Right forelimb (tissue), 1 donor: ENCODE results near the gene SLC1A6.
"Not testable (repeated sequence)": the region's sequence is repeated elsewhere in the genome, so short reads cannot be mapped to it uniquely, and the experiment has no call there.

Source experiments
- DNase-seq: peaks from one replicate; pipeline ENCODE4 v3.0.0-alpha.2; 2018

SLC1A6 gene

DNA sequence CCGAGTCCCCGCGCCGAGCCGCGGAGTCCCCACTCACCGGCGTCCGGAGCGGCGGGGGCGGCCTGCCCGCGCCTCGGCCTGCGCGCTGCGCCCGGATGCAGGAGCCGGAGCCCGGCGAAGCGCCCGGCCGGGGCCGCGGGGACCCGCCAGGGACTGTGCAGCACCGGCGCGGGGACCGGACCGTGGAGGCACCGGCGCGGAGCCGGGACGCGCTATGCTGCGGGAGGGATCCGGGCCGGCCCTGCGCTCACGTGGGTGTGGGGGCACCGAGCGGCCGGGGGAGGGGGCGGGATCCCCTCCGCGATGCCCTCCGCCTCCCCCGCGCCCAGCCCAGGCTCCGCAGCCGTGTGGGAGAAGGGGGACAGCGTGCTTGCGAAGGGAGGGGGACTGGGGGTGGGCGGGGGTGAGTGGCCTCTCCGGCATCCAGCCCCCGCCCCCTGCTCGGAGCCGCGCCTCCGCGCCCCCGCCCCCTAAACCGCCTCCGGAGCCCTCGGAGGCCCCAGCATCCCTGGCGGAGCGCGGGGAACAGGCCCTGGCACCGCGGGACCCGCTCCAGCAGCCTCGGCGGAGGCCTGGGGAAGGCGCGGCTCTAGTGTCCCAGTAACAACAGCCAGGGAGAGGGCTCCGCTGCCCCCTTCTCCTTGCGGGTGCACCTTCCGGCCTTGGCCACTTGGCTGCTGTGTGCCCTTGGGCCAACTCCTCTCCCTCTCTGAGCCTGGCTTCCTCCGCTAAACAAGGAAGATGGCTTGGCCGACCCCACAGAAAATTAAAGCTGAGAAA is at the start of gene SLC1A6:
Gene SLC1A6, minus strand, starts transcription at position 389 of the 780 bp plus-strand sequence. CDS start 6,954 bp downstream, outside the sequence.
- DNase-seq: peak; percentile 50

DNA sequence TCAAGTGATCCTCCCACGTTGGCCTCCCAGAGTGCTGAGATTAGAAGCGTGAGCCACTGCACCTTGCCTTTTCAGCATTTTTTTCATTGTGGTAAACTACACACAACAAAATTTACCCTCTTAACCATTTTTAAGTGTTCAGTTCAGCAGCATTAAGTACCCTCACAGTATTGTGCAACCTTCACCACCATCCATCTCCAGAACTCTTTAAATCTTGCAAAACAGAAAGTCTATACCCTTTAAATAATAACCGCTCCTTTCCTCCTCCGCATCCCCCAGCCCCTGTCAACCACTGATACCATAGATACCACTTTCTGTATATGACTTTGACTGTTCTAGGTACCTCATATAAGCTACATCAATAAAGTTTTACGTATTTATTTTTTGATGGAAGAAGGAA is 48.8 kb upstream of the SLC1A6 start:
- DNase-seq: no peak

DNA sequence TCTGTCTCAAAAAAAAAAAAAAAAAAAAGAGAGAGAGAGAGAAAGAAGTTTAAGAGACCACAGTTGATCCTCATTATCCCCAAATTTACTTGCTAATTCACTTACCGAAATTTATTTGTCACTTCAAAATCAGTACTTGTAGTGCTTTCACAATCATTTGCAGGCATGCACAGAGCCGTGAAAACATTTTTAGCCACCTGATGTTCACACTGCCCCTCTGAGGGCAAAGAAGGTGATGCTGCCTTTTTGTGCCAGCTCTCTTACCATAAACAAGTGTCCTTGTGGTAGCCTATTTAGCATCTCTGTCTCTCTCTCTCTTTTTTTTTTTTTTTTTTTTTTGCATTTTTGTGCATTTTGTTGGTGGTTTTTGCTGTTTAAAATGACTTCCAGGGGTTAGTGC is 45.6 kb upstream of the SLC1A6 start:
- DNase-seq: no peak

DNA sequence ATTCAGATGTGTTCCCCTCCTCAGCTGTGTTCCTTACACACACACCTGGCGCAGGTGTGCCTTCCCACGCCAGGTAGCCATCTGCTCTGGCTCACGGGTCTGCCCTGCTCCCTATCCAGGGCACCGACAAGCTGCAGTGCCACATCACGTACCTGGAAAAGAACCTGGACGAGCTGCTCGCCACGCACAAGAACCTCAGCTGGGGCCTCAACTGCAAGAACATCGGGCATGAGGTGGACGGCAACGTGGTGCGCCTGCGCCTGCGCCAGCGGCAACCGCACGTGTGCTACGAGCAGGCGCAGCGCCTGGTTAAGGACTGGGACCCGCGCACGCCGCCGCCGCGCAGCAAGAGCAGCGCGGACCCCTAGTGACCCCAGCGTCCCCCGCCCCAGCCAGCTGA is 43.1 kb upstream of the SLC1A6 start:
- no peak for DNase-seq

DNA sequence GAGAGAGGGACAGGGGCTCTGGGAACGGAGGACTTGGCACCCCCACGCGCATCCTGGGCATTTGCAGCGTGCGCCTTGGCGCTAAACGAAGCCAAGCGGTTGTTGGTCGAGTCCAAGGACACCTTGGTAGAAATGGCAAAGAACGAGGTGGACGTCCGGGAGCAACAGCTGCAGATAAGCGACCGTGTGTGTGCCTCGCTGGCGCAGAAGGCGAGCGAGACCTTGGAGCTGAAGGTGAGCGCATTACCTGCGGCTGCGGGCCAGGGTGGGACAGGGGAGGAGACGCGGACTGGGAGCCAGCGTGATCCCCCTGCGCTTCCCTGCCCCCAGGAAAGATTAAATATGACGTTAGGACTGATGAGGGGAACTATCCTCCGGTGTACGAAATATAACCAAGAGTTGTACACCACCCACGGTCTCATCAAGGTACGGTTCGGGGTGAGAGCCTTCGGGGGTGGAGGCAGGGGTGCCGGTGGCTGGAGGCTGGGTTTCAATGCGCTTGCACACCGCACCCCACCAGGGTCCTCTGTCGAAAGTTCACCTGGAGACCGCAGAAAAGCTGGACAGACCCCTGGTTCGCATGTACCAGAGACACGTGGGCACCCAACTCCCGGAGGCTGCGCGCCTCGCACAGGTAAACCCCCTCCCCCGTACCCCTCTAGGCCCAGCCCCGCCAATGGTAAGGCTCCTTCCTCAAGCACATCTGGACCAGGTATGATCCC is 41.8 kb upstream of the SLC1A6 start:
- DNase-seq: no peak

DNA sequence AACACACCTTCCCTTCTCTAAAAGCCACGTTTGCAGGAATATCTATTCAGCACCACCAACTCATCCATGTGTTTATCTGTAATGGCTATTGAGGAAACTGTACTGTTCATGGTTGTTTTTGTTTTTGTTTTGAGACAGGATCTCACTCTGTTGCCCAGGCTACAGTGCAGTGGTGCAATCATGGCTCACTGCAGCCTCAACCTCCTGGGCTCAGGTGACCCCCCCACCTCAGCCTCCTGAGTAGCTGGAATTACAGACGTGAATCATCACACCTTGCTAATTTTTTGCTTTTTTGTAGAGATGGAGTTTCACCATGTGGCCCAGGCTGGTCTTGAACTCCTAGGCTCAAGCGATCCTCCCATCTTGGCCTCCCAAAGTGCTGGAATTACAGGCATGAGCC is 39.2 kb upstream of the SLC1A6 start:
- not testable (repeated sequence) for DNase-seq

DNA sequence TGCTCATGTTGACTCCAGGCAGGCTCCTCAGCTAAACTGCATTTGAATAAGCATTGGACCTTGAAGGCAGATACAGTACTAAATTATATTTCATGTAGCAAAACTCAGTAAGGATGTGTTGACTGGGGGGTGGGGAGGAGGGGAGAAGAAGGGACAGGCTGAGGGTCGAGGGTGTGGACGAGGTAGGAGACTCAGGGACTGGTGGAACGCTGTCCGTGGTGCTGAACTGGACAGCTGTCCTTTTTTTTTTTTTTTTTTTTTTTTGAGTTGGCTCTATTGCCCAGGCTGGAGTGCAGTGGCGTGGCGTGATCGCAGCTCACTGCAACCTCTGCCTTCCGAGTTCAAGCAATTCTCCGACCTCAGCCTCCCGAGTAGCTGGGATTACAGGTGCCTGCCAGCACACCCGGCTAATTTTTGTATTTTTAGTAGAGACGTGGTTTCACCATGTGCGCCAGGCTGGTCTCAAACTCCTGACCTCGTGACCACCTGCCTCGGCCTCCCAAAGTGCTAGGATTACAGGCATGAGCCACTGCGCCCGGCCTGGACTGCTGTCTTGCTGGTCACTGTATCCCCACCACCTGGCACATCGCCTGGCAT is 36.4 kb upstream of the SLC1A6 start:
- DNase-seq: peak; percentile 47

DNA sequence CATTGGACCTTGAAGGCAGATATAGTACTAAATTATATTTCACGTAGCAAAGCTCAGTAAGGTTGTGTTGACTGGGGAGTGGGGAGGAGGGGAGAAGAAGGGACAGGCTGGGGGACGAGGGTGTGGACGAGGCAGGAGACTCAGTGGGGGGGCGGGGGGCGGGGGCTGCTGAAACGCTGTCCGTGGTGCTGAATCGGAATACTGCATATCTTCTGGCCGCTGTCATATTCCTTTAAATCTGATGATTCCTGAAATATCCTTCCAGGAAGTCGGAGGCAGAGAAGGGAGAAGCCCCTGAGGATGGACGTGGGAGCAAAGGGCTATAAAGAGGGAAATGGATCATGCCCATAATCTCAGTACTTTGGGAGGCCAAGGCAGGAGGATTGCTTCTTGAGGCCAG is 34.9 kb upstream of the SLC1A6 start:
- no peak for DNase-seq

DNA sequence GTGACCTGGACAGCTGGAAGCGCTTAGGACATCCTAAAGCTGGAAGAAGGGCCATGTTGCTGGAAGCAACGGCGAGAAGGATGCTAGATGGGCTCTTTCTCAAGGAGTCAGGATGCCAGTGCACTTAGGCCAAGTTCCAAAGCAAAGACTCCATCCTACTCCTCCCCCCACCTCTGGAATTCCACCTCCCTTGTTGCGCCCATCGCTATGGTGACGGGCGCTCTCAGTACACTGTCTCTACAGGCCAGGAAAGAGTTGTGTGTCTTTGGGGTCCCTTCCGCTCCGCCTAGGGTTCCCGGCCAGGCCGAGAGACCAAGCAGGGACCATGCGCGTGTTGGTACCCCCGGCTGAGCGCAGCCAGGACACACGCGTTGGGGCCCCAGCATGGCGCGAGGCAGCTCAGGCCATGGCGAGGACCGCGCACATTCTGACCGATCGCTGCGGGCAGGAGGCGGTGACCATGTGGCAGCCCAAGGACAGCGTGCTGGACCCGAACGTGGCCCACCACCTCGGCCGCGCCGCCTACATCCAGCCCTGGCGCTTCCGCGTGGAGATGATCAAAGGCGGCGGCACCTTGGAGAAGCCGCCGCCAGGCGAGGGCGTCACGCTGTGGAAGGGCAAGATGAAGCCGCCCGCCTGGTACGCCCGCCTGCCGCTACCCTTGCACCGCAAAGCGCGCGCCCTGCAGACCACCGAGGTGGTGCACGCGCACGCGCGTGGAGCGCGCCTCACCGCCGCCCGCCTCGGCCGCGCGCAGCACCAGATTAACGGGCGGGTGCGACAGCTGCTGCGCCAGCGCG is 31.0 kb upstream of the SLC1A6 start:
- DNase-seq: no peak

DNA sequence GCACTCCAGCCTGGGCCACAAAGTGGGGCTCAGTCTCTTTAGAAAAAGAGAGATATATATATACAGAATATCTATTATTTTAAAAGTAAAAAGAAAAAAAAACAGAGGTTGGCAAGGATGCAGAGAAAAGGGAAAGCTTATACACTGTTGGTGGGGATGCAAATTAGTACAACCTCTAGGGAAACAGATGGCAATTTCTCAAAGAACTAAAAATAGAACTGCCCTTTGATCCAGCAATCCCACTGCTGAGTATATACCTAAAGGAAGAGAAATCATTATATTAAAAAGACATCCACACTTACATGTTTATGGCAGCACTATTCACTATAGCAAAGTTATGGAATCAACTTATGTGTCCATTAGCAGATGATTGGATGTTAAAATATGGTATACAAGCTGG is 28.6 kb upstream of the SLC1A6 start:
- no peak for DNase-seq

DNA sequence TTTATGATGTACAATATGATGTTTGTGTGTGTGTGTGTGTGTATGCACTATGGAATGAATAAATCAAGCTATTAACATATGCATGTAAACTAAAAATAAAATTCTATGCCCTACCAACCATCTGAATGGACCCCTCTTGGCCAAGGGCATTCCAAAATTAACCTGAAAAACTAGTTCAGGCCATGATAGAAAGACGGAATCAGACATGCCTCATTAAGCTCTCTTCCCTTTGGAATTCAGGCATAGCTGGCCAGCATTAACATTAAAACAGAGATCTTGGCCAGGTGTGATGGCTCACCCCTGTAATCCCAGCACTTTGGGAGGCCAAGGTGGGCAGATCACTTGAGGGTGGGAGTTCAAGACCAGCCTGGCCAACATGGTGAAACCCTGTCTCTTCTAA is 18.3 kb upstream of the SLC1A6 start:
- DNase-seq: no peak

DNA sequence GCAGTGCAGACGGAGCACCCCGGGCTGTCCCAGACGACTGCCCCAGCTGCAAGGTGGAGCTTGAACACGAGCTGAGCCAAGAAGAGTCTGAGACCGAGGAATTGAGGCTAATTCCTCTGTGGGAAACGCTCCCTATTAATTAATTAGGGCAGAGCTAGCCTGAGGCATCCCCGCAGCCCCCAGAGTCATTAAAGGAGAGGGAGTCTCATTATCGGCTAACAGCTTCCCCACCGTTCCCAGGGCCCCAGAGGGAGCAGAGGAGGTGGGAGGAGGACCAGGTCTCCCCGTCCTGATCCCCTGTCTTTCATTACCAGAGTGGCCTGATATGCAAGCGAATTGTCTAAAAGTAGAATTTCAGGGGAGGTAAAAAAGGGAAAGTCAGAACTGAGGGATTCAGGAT is 13.1 kb upstream of the SLC1A6 start:
- DNase-seq: no peak

DNA sequence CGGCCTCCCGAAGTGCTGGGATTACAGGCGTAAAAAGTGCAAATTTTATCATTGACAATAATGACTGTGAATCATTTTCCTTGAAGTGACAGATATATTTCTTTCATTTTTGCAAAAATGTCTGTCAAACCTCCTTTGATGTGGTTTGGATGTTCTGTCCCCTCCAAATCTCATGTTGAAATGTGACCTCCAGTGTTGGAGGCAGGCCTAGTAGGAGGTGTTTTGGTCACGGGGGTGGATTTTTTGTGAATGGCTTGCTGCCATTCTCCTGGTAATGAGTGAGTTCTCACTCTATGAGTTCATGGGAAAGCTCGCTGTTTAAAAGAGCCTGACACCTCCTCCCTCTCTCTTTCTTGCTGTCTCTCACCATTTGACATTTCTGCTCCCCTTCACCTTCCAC is 5.5 kb upstream of the SLC1A6 start:
- DNase-seq: no peak

DNA sequence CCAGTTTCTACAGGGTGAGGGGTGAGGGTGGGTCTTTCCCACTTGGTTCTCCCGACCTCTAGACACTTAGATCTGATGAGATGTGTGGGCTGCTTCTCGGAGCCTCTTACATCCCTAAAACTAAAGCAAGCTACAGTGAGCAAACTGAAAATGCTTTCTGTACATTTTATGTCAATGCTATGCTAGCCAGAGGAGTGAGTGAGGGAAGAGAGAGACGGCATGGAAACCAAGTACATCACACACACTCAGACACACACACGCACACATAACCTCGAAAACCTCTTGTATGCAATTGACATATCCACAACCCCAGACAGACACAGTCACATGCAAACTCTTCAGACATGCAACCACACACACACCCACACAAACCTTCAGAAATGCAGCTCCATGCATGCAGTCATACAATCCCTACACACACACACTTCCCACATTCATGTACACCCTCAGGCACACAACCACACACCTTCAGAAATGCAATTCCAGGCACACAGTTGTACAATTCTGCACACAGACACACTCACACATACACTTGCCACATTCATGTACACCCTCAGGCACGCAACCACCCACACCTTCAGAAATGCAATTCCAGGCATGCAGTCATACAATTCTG is 1.4 kb downstream of the SLC1A6 start:
- no peak for DNase-seq

DNA sequence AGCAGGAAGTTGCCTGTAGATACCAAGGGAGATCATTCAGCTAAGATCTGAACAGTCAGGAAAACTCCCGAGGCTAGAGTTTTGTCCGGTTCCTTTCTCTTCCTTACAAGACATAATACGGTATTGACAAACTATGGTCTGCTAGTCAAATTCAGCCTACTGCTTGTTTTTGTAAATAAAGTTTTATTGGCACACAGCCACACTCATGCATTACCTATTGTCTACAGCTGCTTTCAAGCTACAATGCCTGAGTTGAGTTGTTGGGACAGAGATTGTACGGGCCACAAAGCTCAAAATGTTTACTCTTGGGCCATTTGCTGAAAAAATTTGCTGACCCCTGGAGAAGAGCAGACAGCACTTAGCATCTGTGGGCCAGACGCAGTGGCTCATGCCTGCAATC is 2.5 kb downstream of the SLC1A6 start:
- DNase-seq: no peak

DNA sequence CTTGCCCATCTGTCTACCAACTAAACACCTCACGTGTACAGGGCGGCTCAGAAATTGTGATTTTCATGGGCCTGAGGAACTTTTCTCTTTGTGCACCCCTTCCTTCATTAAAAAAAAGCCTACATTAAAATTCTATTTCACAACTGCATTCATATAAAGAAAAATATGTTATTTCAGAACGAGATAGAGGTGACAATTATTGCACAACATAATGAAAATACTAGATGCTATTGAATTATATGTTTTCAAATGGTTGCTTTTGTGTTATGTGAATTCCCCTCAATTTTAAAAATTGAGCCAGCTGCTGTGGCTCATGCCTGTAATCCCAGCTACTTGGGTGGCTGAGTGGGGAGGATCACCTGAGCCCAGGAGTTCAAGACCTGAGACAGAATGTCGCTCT is 5.2 kb downstream of the SLC1A6 start:
- no peak for DNase-seq

DNA sequence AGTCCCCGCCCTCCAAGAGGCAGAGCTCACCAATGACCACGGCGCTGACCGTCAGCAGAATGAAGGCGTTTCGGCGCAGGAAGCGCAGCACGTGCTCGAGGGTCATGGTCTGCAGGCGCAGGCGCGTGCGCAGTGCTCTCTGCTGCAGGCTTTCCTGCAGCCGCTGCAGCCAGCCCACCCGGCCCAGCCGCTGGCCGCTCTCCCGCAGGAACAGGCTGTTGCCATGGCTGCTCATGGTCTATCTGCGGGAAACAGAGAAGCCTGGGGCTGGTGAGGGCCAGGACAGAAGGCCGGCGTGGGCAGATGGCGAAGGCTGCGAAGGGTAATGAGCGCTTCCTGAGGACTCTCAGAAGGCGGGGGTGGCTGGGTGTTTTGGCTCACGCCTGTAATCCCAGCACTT is 7.0 kb downstream of the SLC1A6 start:
- no peak for DNase-seq

DNA sequence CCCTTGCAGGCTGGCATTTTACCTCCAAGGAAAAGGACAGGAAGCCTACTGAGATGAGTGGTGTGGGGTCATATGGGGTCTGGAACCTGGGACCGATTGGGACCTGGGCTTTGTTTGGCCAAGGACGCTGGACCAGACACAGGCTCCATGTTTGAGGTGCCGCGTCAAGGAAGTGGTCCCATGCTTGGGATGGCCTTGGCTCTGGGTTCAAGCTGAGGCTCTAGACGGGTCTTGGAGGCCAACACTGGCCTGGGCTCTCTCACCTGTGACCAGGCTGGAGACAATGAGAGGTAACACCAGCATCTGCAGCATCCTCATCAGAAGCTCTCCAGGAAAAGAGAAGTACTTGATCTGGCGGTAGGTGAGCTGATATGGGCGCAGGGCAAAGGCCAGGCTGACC is 8.2 kb downstream of the SLC1A6 start:
- no peak for DNase-seq

DNA sequence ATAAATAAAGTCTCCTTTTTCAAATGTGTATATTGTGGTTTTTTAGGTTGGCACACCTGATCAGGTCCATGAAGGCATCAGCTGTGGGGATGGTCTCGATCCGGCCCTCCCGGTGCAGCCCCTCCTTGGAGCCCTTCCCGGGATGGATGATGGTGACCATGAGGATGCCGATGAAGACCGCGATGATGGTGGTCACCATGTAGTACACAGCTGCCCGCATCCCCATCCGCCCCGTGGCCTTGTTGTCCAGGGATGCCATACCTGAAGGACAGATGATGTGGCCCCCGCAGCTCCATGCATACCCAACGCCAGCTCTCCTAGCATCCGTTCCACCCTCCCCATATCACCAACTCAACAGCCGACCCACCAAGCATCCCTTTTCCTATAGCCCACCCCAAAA is 11.4 kb downstream of the SLC1A6 start:
- DNase-seq: no peak

DNA sequence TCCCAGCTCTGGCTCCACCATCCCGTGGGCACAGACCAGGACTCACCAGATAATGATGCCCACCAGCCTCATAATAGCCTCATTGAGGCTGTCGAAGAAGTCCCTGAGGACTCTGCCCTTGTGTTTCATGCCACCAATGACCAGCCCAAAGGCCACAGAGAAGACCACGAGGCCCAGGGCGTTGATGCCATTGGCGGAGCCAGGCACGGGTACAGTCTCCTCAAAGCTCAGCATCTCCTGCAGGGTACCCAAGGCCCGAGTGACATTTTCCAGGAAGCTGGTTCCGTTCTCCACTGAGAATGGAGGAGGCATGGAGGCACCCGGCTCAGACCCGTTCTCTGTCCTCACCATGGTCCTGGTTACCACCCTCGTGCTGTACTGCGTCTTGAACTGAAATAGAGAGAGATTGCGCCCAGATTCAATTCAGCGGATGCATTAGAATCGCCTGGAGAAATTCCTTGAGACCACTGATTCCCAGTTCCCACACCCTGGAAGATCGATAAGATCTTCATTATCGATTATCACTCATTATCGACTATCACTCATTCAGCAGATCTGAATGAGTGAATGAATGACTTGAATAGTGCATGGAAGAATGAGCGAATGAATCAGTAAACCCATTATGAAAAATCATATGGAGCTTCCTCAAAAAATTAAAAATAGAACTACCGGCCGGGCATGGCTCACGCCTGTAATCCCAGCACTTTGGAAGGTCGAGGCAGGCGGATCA is 17.5 kb downstream of the SLC1A6 start:
- no peak for DNase-seq

DNA sequence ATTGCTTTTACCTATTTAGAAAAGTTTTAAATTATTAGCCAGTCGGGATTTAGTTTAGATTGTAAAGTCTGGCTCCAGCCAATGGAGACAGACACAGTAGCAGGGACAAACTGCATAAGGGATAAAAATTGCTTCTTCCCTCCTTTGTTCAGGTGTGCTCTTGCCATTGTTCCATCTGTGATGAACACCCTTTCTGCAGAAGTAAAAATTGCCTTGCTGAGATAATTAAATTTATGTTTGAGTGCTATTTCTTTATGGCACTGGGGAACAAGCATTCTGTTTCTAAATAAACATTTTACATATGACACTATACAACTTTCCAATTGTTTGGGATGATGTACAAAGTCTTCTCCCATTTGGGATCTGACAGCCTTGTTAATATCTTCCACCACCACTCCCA is 20.4 kb downstream of the SLC1A6 start:
- no peak for DNase-seq

DNA sequence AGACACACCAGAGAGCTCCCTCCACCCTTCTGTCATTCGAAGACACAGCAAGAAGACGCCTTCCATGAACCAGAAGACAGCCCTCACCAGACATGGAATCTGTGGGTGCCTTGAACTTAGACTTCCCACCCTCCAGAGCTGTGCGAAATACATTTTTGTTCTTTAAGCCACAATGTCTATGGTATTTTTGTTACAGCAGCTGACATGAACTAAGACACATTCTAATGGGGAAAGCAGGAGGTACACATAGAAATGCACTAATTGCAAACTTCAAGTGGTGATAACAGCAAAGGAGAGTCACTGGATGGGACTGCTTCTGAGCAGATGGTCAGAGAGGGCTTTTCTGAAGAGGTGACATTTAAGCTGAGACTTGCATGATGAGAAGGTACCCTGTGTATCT is 22.2 kb downstream of the SLC1A6 start:
- DNase-seq: no peak
